IPS-18c (cell line): Measurements from ENCODE around the gene CARD6.
"Not testable (repeated sequence)": the region's sequence is repeated elsewhere in the genome, so short reads cannot be mapped to it uniquely, and the experiment has no call there.

Experiments
- H3K4me3 ChIP-seq: 2 replicates; pipeline ENCODE4 v1.7.0; 2013; ENCODE audit warnings: low read depth, mild to moderate bottlenecking, low read length, moderate library complexity; ENCODE audit not compliant: insufficient read depth
- H3K9me3 ChIP-seq: one replicate; pipeline ENCODE4 v1.6.1; 2013; ENCODE audit warnings: mild to moderate bottlenecking, low read length, moderate library complexity; ENCODE audit not compliant: control insufficient read depth, insufficient read depth

Gene CARD6

GRCh38 chr5:40841068-40841805 lies at the start of gene CARD6:
Gene CARD6, plus strand, starts transcription at chr5:40841367. Its CDS starts 16 bp downstream, at chr5:40841383.
- peaks cover 2% of the 10 kb centered on the region for H3K9me3 ChIP-seq
- H3K4me3 ChIP-seq = no peak within 1 kb of the TSS

GRCh38 chr5:40791715-40792139 lies 49.4 kb upstream of the CARD6 start:
- H3K4me3 ChIP-seq = no peak overlapping the region
- H3K9me3 ChIP-seq = no peaks in the 10 kb centered on the region

- not testable (repeated sequence) for H3K9me3 ChIP-seq, H3K4me3 ChIP-seq
These were observed 48.5 kb upstream of the CARD6 start for GRCh38 chr5:40792691-40793090.

GRCh38 chr5:40794340-40794739 lies 46.8 kb upstream of the CARD6 start:
- H3K4me3 ChIP-seq, H3K9me3 ChIP-seq: not testable (repeated sequence)

GRCh38 chr5:40794877-40795276 lies 46.3 kb upstream of the CARD6 start:
- H3K9me3 ChIP-seq, H3K4me3 ChIP-seq: not testable (repeated sequence)

GRCh38 chr5:40796487-40796889 lies 44.7 kb upstream of the CARD6 start:
- Histone ChIP-seq H3K4me3 (no peak overlapping the region), H3K9me3 (no peaks in the 10 kb centered on the region)

GRCh38 chr5:40797273-40798011 lies 43.7 kb upstream of the CARD6 start:
- H3K4me3 ChIP-seq = peak overlapping the region; percentile 93
- H3K9me3 ChIP-seq = no peaks in the 10 kb centered on the region

- no peaks in the 10 kb centered on the region for H3K9me3 ChIP-seq
These were observed 43.0 kb upstream of the CARD6 start, which contains the start of gene PRKAA1 for GRCh38 chr5:40798012-40798800. Gene PRKAA1, minus strand, starts transcription at chr5:40798374. Its CDS starts 185 bp downstream, at chr5:40798189.

GRCh38 chr5:40798801-40799210 lies 42.4 kb upstream of the CARD6 start:
- Histone ChIP-seq H3K9me3 (no peaks in the 10 kb centered on the region), H3K4me3 (peak overlapping the region; percentile 64)

More at GRCh38 chr5:40798012-40798800, 43.0 kb upstream of the CARD6 start, which contains the start of gene PRKAA1:
- H3K4me3 ChIP-seq = peak within 1 kb of the TSS; percentile 93

- Histone ChIP-seq H3K9me3 (no peaks in the 10 kb centered on the region), H3K4me3 (no peak overlapping the region)
These were observed 41.9 kb upstream of the CARD6 start for GRCh38 chr5:40799258-40799657.

- H3K4me3 ChIP-seq = no peak overlapping the region
These were observed 39.2 kb upstream of the CARD6 start for GRCh38 chr5:40801771-40802562.

GRCh38 chr5:40812125-40812524 lies 29.0 kb upstream of the CARD6 start:
- H3K9me3 ChIP-seq = no peaks in the 10 kb centered on the region
- H3K4me3 ChIP-seq = no peak overlapping the region

More at GRCh38 chr5:40801771-40802562, 39.2 kb upstream of the CARD6 start:
- H3K9me3 ChIP-seq = no peaks in the 10 kb centered on the region

- Histone ChIP-seq H3K4me3 (no peak overlapping the region), H3K9me3 (no peaks in the 10 kb centered on the region)
These were observed 27.4 kb upstream of the CARD6 start for GRCh38 chr5:40813698-40814281.

- Histone ChIP-seq H3K4me3 (no peak overlapping the region), H3K9me3 (no peaks in the 10 kb centered on the region)
These were observed 17.7 kb upstream of the CARD6 start for GRCh38 chr5:40823459-40823858.

- H3K4me3 ChIP-seq, H3K9me3 ChIP-seq: not testable (repeated sequence)
These were observed 15.6 kb upstream of the CARD6 start for GRCh38 chr5:40825461-40826043.

GRCh38 chr5:40826489-40827187 lies 14.5 kb upstream of the CARD6 start:
- Histone ChIP-seq H3K4me3 (no peak overlapping the region), H3K9me3 (no peaks in the 10 kb centered on the region)
